CD4-positive, alpha-beta memory T cell (primary cell): ENCODE results near the gene CELF2. TPM values are rescaled to one million over a fixed set of nuclear protein-coding genes. Genes with fewer than 3 reads are reported as not detected.
A peak's percentile ranks its signal among the peaks of the same experiment; 100 is the strongest.

ENCODE experiments used
- CTCF ChIA-PET: fragments of 350-600 bp; sonication (Branson Sonifier 250); formaldehyde crosslinking; loops from one replicate; lab custom pipeline; 2021; ENCODE audit warnings: inconsistent platforms; ENCODE audit not compliant: partially characterized antibody; lab: Charles Lee
- POLR2A ChIA-PET: fragments of 350-600 bp; sonication (Branson Sonifier 250); formaldehyde crosslinking; loops from one replicate; lab custom pipeline; 2021; ENCODE audit not compliant: partially characterized antibody; lab: Charles Lee
- DNase-seq, 5 donors: peaks; one replicate each; pipeline versions ENCODE4 v3.0.0 to v3.0.0-alpha.2; 2020 to 2022; ENCODE audit warnings: mixed read lengths in 1 of 5
- H3K27ac ChIP-seq: one replicate; pipeline ENCODE4 v1.7.0; 2013; ENCODE audit warnings: low read depth, low read length
- H3K27me3 ChIP-seq: 2 replicates; pipeline ENCODE4 v1.7.0; 2013; ENCODE audit warnings: mild to moderate bottlenecking, low read length, moderate library complexity; ENCODE audit not compliant: insufficient read depth
- H3K36me3 ChIP-seq: 2 replicates; pipeline ENCODE4 v1.7.0; 2013; ENCODE audit warnings: mild to moderate bottlenecking, low read length, moderate library complexity; ENCODE audit not compliant: insufficient read depth
- H3K4me1 ChIP-seq: 2 replicates; pipeline ENCODE4 v1.7.0; 2013; ENCODE audit warnings: mild to moderate bottlenecking, low read length, moderate library complexity; ENCODE audit not compliant: insufficient read depth
- H3K4me3 ChIP-seq, 2 donors: one replicate each; pipeline ENCODE4 v1.7.0; 2013; ENCODE audit warnings: low read length in 2 of 2, mild to moderate bottlenecking in 1 of 2
- H3K9me3 ChIP-seq, 2 donors: one replicate each; pipeline ENCODE4 v1.7.0; 2013; ENCODE audit warnings: low read length in 2 of 2, control low read depth in 1 of 2; ENCODE audit not compliant: control insufficient read depth in 1 of 2
- H3K27ac Mint-ChIP-seq, 7 donors: one replicate each; pipeline ENCODE4 v1.8.0; 2020 to 2021; ENCODE audit warnings: mixed read lengths in 7 of 7, mild to moderate bottlenecking in 6 of 7, inconsistent platforms in 3 of 7, moderate library complexity in 3 of 7
- H3K27me3 Mint-ChIP-seq, 2 donors: one replicate each; pipeline ENCODE4 v1.8.0; 2020 to 2021; ENCODE audit warnings: mixed read lengths in 2 of 2
- H3K36me3 Mint-ChIP-seq, 2 donors: one replicate each; pipeline ENCODE4 v1.8.0; 2020 to 2021; ENCODE audit warnings: mixed read lengths in 2 of 2, inconsistent platforms in 1 of 2, mild to moderate bottlenecking in 1 of 2
- H3K4me1 Mint-ChIP-seq, 4 donors: one replicate each; pipeline ENCODE4 v1.8.0; 2020 to 2021; ENCODE audit warnings: mixed read lengths in 4 of 4, mild to moderate bottlenecking in 1 of 4
- H3K4me3 Mint-ChIP-seq, 8 donors: one replicate each; pipeline ENCODE4 v1.8.0; 2020 to 2021; ENCODE audit warnings: mixed read lengths in 8 of 8, mild to moderate bottlenecking in 7 of 8, moderate library complexity in 6 of 8, inconsistent platforms in 3 of 8
- H3K9me3 Mint-ChIP-seq, 8 donors: one replicate each; pipeline ENCODE4 v1.8.0; 2020 to 2021; ENCODE audit warnings: mixed read lengths in 8 of 8, mild to moderate bottlenecking in 5 of 8, inconsistent platforms in 3 of 8, moderate library complexity in 1 of 8
- intact Hi-C: fragments of 100-400 bp; cut with micrococcal nuclease; formaldehyde crosslinking; loops from one replicate; pipeline ENCODE4 v1.15.1; 2023
- polyA plus RNA-seq, 2 donors: library from polyadenylated mRNA; unstranded; fragments of 300-500 nt; fragmentation: Illumina TruSeq; gene quantifications; one replicate each; pipeline ENCODE4 v1.2.3, GENCODE V29; 2021
- total RNA-seq, 2 experiments: library from RNA; stranded (reverse); gene quantifications; one replicate each; pipeline ENCODE4 v1.2.3, GENCODE V29; 2021

CELF2 gene
- total and polyA plus RNA-seq, 4 experiments from 2014 or later, result 122 to 180 (median 167) TPM

DNA sequence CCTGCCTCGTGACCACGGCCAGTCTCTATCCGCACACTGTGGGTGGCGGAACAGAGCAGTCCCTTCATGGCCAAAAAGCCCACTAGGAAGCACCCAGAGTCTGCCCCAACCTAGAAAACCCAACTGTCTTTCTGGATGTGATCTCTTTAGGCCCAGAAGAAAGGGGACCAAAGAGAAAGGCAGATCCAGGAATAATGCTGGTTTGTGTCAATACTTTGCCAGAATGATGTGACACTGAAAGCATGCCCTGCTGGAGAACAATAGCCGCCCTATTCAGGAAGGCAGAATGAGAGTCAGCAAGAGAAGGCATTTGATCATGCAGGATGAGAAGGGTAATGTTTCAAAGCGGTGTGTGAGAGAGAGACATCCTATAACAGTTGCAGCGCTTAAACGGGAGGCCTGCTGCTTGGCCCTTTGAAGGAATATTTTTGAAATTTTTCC, 319.1 kb downstream of the CELF2 start:
- H3K4me1 Mint-ChIP-seq, result peaks cover 5 to 38% (median 23%) of the 10 kb centered on the region in 4 donors

GRCh38 chr10:11337516-11337915, 319.8 kb downstream of the CELF2 start:
- no peaks in the 10 kb centered on the region for H3K27me3 ChIP-seq
- H3K27me3 Mint-ChIP-seq, result no peaks in the 10 kb centered on the region
- H3K36me3 ChIP-seq, result peaks cover 13% of the 10 kb centered on the region
- no peak overlapping the region for H3K4me3 ChIP-seq
- H3K4me1 Mint-ChIP-seq, result peaks cover 5 to 37% (median 23%) of the 10 kb centered on the region in 4 donors
- H3K27ac Mint-ChIP-seq, result peak overlapping the region in 6 of 7 donors; percentile 61 to 92 (median 68)
- DNase-seq, result peak in 2 of 5 donors; percentile 26 to 33
- peak overlapping the region in 2 of 8 donors; percentile 20 to 50 for H3K4me3 Mint-ChIP-seq
- H3K9me3 ChIP-seq, result no peaks in the 10 kb centered on the region
- H3K36me3 Mint-ChIP-seq, result peaks cover 26 to 30% of the 10 kb centered on the region in 2 donors
- ChIA-PET POLR2A (interaction anchor here (0.9 to 1.2 kb wide), 5 partner anchors 9 to 172 kb away, joined by 3 to 7 read pairs (median 3); no protein-coding TSS in a partner anchor), CTCF (interaction anchor here (0.8 to 1.6 kb wide), 4 partner anchors 9 to 30 kb away, joined by 3 to 4 read pairs (median 3); no protein-coding TSS in a partner anchor)
- intact Hi-C loops, result loop anchor here (5.0 kb wide), 1 partner anchor 65 kb away; no protein-coding TSS in a partner anchor
- no peaks in the 10 kb centered on the region for H3K4me1 ChIP-seq
- H3K9me3 Mint-ChIP-seq, result peaks cover 0 to 9% (median 0%) of the 10 kb centered on the region in 8 donors
- H3K27ac ChIP-seq, result no peak overlapping the region

More for the DNA sequence above, 319.1 kb downstream of the CELF2 start:
- intact Hi-C loops, result loop anchor here (5.0 kb wide), 1 partner anchor 66 kb away; no protein-coding TSS in a partner anchor
- no peaks in the 10 kb centered on the region for H3K27me3 ChIP-seq
- no peak overlapping the region for H3K27ac ChIP-seq
- ChIA-PET CTCF (interaction anchor here (0.8 to 1.5 kb wide), 2 partner anchors 10 to 31 kb away, joined by 3 read pairs; no protein-coding TSS in a partner anchor), POLR2A (interaction anchor here (1.1 to 1.2 kb wide), 2 partner anchors 65 to 66 kb away, joined by 3 to 7 read pairs; no protein-coding TSS in a partner anchor)
- peaks cover 20% of the 10 kb centered on the region for H3K36me3 ChIP-seq
- no peaks in the 10 kb centered on the region for H3K9me3 ChIP-seq
- H3K27ac Mint-ChIP-seq, result peak overlapping the region in 6 of 7 donors; percentile 1 to 92 (median 38)
- no peak overlapping the region for H3K4me3 Mint-ChIP-seq
- no peaks in the 10 kb centered on the region for H3K27me3 Mint-ChIP-seq
- H3K9me3 Mint-ChIP-seq, result peaks cover 0 to 9% (median 0%) of the 10 kb centered on the region in 8 donors
- no peak for DNase-seq
- no peaks in the 10 kb centered on the region for H3K4me1 ChIP-seq
- peaks cover 28 to 38% of the 10 kb centered on the region in 2 donors for H3K36me3 Mint-ChIP-seq
- H3K4me3 ChIP-seq, result no peak overlapping the region

GRCh38 chr10:11338160-11338844, 320.6 kb downstream of the CELF2 start:
- POLR2A ChIA-PET, result interaction anchor here (0.9 to 1.8 kb wide), 5 partner anchors 8 to 173 kb away, joined by 3 to 6 read pairs (median 3); no protein-coding TSS in a partner anchor
- no peak overlapping the region for H3K4me3 ChIP-seq
- CTCF ChIA-PET, result interaction anchor here (1.2 to 1.6 kb wide), 2 partner anchors 8 to 26 kb away, joined by 3 to 4 read pairs; no protein-coding TSS in a partner anchor
- Mint-ChIP-seq H3K27me3 (no peaks in the 10 kb centered on the region), H3K27ac (peak overlapping the region in 6 of 7 donors; percentile 14 to 92 (median 71)), H3K36me3 (peaks cover 19 to 25% of the 10 kb centered on the region in 2 donors), H3K4me1 (peaks cover 2 to 30% (median 18%) of the 10 kb centered on the region in 4 donors), H3K9me3 (peaks cover 0 to 7% (median 0%) of the 10 kb centered on the region in 8 donors), H3K4me3 (peak overlapping the region in 1 of 8 donors; percentile 5)
- no peaks in the 10 kb centered on the region for H3K27me3 ChIP-seq
- no peak overlapping the region for H3K27ac ChIP-seq
- intact Hi-C loops, result loop anchor here (5.0 kb wide), 1 partner anchor 64 kb away; no protein-coding TSS in a partner anchor
- H3K36me3 ChIP-seq, result peaks cover 9% of the 10 kb centered on the region
- no peaks in the 10 kb centered on the region for H3K9me3 ChIP-seq
- no peak for DNase-seq
- no peaks in the 10 kb centered on the region for H3K4me1 ChIP-seq

GRCh38 chr10:11339013-11339412, 321.3 kb downstream of the CELF2 start:
- Mint-ChIP-seq H3K36me3 (peaks cover 16 to 21% of the 10 kb centered on the region in 2 donors), H3K9me3 (peaks cover 0 to 7% (median 0%) of the 10 kb centered on the region in 8 donors), H3K4me3 (peak overlapping the region in 1 of 8 donors; percentile 24), H3K27ac (peak overlapping the region in 4 of 7 donors; percentile 8 to 92 (median 31)), H3K27me3 (no peaks in the 10 kb centered on the region), H3K4me1 (peaks cover 2 to 29% (median 18%) of the 10 kb centered on the region in 4 donors)
- no peak overlapping the region for H3K4me3 ChIP-seq
- H3K4me1 ChIP-seq, result no peaks in the 10 kb centered on the region
- no peak overlapping the region for H3K27ac ChIP-seq
- no peak for DNase-seq
- no peaks in the 10 kb centered on the region for H3K9me3 ChIP-seq
- H3K27me3 ChIP-seq, result no peaks in the 10 kb centered on the region
- H3K36me3 ChIP-seq, result peaks cover 8% of the 10 kb centered on the region
- ChIA-PET CTCF (no interaction called here), POLR2A (interaction anchor here (1.5 to 1.8 kb wide), 2 partner anchors 19 to 62 kb away, joined by 4 to 6 read pairs; no protein-coding TSS in a partner anchor)
- intact Hi-C loops, result loop anchor here (5.0 kb wide), 1 partner anchor 63 kb away; no protein-coding TSS in a partner anchor

GRCh38 chr10:11339660-11340059, 322.0 kb downstream of the CELF2 start:
- peaks cover 10 to 15% of the 10 kb centered on the region in 2 donors for H3K36me3 Mint-ChIP-seq
- ChIA-PET CTCF (no interaction called here), POLR2A (interaction anchor here (1.8 kb wide), 1 partner anchor 20 kb away, joined by 4 read pairs; no protein-coding TSS in a partner anchor)
- H3K9me3 ChIP-seq, result no peaks in the 10 kb centered on the region
- DNase-seq, result no peak
- H3K27me3 Mint-ChIP-seq, result no peaks in the 10 kb centered on the region
- no peaks in the 10 kb centered on the region for H3K4me1 ChIP-seq
- peaks cover 0 to 7% (median 0%) of the 10 kb centered on the region in 8 donors for H3K9me3 Mint-ChIP-seq
- intact Hi-C loops, result loop anchor here (5.0 kb wide), 1 partner anchor 63 kb away; no protein-coding TSS in a partner anchor
- no peak overlapping the region for H3K4me3 ChIP-seq
- no peak overlapping the region for H3K4me3 Mint-ChIP-seq
- H3K27ac Mint-ChIP-seq, result peak overlapping the region in 2 of 7 donors; percentile 25 to 27
- H3K4me1 Mint-ChIP-seq, result peaks cover 2 to 22% (median 14%) of the 10 kb centered on the region in 4 donors
- no peak overlapping the region for H3K27ac ChIP-seq
- peaks cover 5% of the 10 kb centered on the region for H3K36me3 ChIP-seq
- H3K27me3 ChIP-seq, result no peaks in the 10 kb centered on the region

GRCh38 chr10:11341283-11341960, 323.8 kb downstream of the CELF2 start:
- H3K27ac ChIP-seq, result no peak overlapping the region
- no peaks in the 10 kb centered on the region for H3K36me3 ChIP-seq
- Mint-ChIP-seq H3K4me3 (no peak overlapping the region), H3K27me3 (no peaks in the 10 kb centered on the region), H3K27ac (peak overlapping the region in 2 of 7 donors; percentile 11 to 19), H3K9me3 (peaks cover 0 to 3% (median 0%) of the 10 kb centered on the region in 8 donors), H3K36me3 (peaks cover 0 to 4% of the 10 kb centered on the region in 2 donors), H3K4me1 (peaks cover 4 to 30% (median 10%) of the 10 kb centered on the region in 4 donors)
- no peaks in the 10 kb centered on the region for H3K27me3 ChIP-seq
- no peaks in the 10 kb centered on the region for H3K9me3 ChIP-seq
- POLR2A ChIA-PET, result no interaction called here
- CTCF ChIA-PET, result no interaction called here
- no peak for DNase-seq
- intact Hi-C loops, result no loop called here
- peaks cover 4% of the 10 kb centered on the region for H3K4me1 ChIP-seq
- no peak overlapping the region for H3K4me3 ChIP-seq
